ENCODE measurements around the gene DRAP1. TPM values are rescaled to one million over a fixed set of nuclear protein-coding genes. Genes with fewer than 3 reads are reported as not detected.

The DRAP1 gene
- total and polyA plus RNA-seq, 2 experiments from 2014 or later: 121 to 294 TPM

GRCh38 chr11:65917077-65917433, 2.2 kb upstream of the DRAP1 start:
- Mint-ChIP-seq H3K4me3 (peak overlapping the region; percentile 42), H3K36me3 (ENCODE audit: low read depth) (peaks cover 9% of the 10 kb centered on the region), H3K27ac (no peak overlapping the region), H3K4me1 (peaks cover 6% of the 10 kb centered on the region), H3K9me3 (no peaks in the 10 kb centered on the region), H3K27me3 (ENCODE audit: insufficient read depth, low read depth, poor library complexity) (peaks cover 17% of the 10 kb centered on the region)
- DNase-seq (ENCODE audit: low spot score): no peak
- no peaks in the 10 kb centered on the region for H3K9me2 ChIP-seq (ENCODE audit: insufficient read depth)
- no peak overlapping the region for H3K4me2 ChIP-seq
- no peak for TF ChIP-seq ZNF114 (CRISPR knock-in tag; IDR thresholded peaks at IDR 0.05)
- TF ChIP-seq ZNF331 (CRISPR knock-in tag; IDR thresholded peaks at IDR 0.05; ENCODE audit: low read depth): no peak
- no peak for TF ChIP-seq POLR2AphosphoS5 (IDR thresholded peaks at IDR 0.05; ENCODE audit: low read depth)
- TF ChIP-seq NANOG (IDR thresholded peaks at IDR 0.05; ENCODE audit: borderline replicate concordance): no peak
- TF ChIP-seq JUNB (IDR thresholded peaks at IDR 0.05; ENCODE audit: unreplicated experiment): no peak
- TF ChIP-seq, protein P1, sequence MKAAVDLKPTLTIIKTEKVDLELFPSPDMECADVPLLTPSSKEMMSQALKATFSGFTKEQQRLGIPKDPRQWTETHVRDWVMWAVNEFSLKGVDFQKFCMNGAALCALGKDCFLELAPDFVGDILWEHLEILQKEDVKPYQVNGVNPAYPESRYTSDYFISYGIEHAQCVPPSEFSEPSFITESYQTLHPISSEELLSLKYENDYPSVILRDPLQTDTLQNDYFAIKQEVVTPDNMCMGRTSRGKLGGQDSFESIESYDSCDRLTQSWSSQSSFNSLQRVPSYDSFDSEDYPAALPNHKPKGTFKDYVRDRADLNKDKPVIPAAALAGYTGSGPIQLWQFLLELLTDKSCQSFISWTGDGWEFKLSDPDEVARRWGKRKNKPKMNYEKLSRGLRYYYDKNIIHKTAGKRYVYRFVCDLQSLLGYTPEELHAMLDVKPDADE (IDR thresholded peaks at IDR 0.05): no peak
- TF ChIP-seq EZH2phosphoT487 (IDR thresholded peaks at IDR 0.05; ENCODE audit: unreplicated experiment): no peak
- TF ChIP-seq, protein P2, sequence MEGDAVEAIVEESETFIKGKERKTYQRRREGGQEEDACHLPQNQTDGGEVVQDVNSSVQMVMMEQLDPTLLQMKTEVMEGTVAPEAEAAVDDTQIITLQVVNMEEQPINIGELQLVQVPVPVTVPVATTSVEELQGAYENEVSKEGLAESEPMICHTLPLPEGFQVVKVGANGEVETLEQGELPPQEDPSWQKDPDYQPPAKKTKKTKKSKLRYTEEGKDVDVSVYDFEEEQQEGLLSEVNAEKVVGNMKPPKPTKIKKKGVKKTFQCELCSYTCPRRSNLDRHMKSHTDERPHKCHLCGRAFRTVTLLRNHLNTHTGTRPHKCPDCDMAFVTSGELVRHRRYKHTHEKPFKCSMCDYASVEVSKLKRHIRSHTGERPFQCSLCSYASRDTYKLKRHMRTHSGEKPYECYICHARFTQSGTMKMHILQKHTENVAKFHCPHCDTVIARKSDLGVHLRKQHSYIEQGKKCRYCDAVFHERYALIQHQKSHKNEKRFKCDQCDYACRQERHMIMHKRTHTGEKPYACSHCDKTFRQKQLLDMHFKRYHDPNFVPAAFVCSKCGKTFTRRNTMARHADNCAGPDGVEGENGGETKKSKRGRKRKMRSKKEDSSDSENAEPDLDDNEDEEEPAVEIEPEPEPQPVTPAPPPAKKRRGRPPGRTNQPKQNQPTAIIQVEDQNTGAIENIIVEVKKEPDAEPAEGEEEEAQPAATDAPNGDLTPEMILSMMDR (conservative IDR thresholded peaks at IDR 0.05; ENCODE audit: low read depth in 2 of 2): no peak
- TF ChIP-seq REST (IDR thresholded peaks at IDR 0.05; ENCODE audit: unreplicated experiment): no peak
- no peak for TF ChIP-seq STAT1 (IDR thresholded peaks at IDR 0.05; ENCODE audit: unreplicated experiment)
- TF ChIP-seq EZH2 (IDR thresholded peaks at IDR 0.05; ENCODE audit: low read depth, unreplicated experiment): no peak
- TF ChIP-seq, protein P3, sequence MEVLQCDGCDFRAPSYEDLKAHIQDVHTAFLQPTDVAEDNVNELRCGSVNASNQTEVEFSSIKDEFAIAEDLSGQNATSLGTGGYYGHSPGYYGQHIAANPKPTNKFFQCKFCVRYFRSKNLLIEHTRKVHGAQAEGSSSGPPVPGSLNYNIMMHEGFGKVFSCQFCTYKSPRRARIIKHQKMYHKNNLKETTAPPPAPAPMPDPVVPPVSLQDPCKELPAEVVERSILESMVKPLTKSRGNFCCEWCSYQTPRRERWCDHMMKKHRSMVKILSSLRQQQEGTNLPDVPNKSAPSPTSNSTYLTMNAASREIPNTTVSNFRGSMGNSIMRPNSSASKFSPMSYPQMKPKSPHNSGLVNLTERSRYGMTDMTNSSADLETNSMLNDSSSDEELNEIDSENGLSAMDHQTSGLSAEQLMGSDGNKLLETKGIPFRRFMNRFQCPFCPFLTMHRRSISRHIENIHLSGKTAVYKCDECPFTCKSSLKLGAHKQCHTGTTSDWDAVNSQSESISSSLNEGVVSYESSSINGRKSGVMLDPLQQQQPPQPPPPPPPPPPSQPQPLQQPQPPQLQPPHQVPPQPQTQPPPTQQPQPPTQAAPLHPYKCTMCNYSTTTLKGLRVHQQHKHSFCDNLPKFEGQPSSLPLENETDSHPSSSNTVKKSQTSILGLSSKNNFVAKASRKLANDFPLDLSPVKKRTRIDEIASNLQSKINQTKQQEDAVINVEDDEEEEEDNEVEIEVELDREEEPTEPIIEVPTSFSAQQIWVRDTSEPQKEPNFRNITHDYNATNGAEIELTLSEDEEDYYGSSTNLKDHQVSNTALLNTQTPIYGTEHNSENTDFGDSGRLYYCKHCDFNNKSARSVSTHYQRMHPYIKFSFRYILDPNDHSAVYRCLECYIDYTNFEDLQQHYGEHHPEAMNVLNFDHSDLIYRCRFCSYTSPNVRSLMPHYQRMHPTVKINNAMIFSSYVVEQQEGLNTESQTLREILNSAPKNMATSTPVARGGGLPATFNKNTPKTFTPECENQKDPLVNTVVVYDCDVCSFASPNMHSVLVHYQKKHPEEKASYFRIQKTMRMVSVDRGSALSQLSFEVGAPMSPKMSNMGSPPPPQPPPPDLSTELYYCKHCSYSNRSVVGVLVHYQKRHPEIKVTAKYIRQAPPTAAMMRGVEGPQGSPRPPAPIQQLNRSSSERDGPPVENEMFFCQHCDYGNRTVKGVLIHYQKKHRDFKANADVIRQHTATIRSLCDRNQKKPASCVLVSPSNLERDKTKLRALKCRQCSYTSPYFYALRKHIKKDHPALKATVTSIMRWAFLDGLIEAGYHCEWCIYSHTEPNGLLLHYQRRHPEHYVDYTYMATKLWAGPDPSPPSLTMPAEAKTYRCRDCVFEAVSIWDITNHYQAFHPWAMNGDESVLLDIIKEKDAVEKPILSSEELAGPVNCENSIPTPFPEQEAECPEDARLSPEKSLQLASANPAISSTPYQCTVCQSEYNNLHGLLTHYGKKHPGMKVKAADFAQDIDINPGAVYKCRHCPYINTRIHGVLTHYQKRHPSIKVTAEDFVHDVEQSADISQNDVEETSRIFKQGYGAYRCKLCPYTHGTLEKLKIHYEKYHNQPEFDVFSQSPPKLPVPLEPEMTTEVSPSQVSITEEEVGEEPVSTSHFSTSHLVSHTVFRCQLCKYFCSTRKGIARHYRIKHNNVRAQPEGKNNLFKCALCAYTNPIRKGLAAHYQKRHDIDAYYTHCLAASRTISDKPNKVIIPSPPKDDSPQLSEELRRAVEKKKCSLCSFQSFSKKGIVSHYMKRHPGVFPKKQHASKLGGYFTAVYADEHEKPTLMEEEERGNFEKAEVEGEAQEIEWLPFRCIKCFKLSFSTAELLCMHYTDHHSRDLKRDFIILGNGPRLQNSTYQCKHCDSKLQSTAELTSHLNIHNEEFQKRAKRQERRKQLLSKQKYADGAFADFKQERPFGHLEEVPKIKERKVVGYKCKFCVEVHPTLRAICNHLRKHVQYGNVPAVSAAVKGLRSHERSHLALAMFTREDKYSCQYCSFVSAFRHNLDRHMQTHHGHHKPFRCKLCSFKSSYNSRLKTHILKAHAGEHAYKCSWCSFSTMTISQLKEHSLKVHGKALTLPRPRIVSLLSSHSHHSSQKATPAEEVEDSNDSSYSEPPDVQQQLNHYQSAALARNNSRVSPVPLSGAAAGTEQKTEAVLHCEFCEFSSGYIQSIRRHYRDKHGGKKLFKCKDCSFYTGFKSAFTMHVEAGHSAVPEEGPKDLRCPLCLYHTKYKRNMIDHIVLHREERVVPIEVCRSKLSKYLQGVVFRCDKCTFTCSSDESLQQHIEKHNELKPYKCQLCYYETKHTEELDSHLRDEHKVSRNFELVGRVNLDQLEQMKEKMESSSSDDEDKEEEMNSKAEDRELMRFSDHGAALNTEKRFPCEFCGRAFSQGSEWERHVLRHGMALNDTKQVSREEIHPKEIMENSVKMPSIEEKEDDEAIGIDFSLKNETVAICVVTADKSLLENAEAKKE (CRISPR knock-in tag; IDR thresholded peaks at IDR 0.05): no peak
- TF ChIP-seq CREB1 (CRISPR knock-in tag; IDR thresholded peaks at IDR 0.05; ENCODE audit: low read depth): no peak
- peaks cover 7% of the 10 kb centered on the region for H3K79me2 ChIP-seq (replicated peaks; ENCODE audit: insufficient read depth)
- H3K4me3 ChIP-seq: no peak overlapping the region
- no peaks in the 10 kb centered on the region for H4K20me1 ChIP-seq (replicated peaks; ENCODE audit: insufficient read depth)
- H3K36me3 ChIP-seq (ENCODE audit: insufficient read depth): no peaks in the 10 kb centered on the region
- H3K4me1 ChIP-seq (ENCODE audit: insufficient read depth): peaks cover 7% of the 10 kb centered on the region
- no peaks in the 10 kb centered on the region for H3K27me3 ChIP-seq (ENCODE audit: insufficient read depth)
- no peak for ATAC-seq
- no peak overlapping the region for H3K27ac ChIP-seq (ENCODE audit: low read depth)
- H2AFZ ChIP-seq: no peak overlapping the region
- 0 out of 2 replicates have a peak, but pooled peaks cover 6% of the 10 kb centered on the region for H3F3A ChIP-seq (replicated peaks; ENCODE audit: low read depth)
